ENCODE measurements around the gene IMPDH1. TPM values are rescaled to one million over a fixed set of nuclear protein-coding genes. Genes with fewer than 3 reads are reported as not detected.
A peak's percentile ranks its signal among the peaks of the same experiment; 100 is the strongest.

Gene IMPDH1
- total and polyA plus RNA-seq, 4 donors, result 25.9 to 136 (median 61.9) TPM

DNA sequence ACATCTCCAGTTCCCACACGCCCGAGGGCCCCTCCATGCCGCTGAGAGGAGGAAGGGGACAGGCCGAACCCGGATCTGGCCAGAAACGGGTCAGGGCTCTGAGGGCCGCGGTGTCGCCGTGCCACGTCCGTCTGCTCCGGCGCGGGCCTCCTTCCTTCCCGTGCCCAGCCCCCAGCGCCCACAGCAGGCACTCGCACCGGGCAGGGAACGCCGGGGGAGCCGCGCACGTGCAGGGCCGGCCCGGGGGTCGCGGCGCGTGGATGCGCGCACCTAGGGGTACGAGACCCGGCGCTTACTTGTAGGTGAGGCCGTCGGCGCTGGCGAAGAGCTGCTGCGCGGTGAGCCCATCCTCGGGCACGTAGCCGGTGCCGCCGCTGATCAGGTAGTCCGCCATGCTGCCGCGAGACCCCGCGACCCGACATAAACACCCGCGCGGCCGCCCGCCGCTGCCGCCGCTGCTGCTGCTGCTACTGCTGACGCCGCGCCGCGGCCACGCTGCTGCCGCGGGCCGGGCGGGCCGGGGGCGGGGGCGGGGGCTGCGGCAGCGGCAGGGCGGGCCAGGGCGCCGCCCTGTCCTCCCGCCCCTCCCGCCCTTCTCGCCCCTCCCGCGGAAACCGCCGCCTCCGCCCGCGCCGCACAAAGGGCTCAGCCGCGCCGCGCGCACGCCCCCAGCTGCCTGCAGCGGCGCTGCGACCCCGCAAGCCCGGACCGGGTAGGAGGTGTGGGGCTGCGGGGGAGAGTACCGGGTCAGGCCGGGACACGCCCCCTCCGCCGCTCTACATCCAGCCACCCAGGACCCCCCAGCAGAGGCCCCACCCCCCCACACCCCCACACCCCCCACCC, 4.1 kb downstream of the IMPDH1 start:
- DNase-seq (peak; percentile 66 to 79 (median 69)), ATAC-seq (ENCODE audit: insufficient read depth, low FRiP score) (no peak)
- H3K36me3 ChIP-seq (ENCODE audit: control insufficient read depth in 4 of 4, insufficient read depth in 4 of 4, low read length in 4 of 4), result peaks cover 0 to 12% (median 7%) of the 10 kb centered on the region in 4 donors
- peak overlapping the region in 1 of 2 donors; percentile 51 for H3K27ac ChIP-seq (ENCODE audit: low read depth in 1 of 2, low read length in 1 of 2)
- H3K4me1 ChIP-seq (ENCODE audit: control insufficient read depth in 5 of 5, insufficient read depth in 5 of 5, low read length in 5 of 5), result peaks cover 0 to 46% (median 22%) of the 10 kb centered on the region in 5 donors
- peak overlapping the region; percentile 71 for H3K4me3 ChIP-seq
- no peak overlapping the region for H3K9ac ChIP-seq (ENCODE audit: insufficient read depth in 1 of 2, low read length in 2 of 2)
- 0 to 1% methylated on average over 29 to 107 of the region's 107 CpGs for WGBS, 2 donors
- no peaks in the 10 kb centered on the region for H3K9me3 ChIP-seq (ENCODE audit: control insufficient read depth in 4 of 4, insufficient read depth in 3 of 4, low read length in 3 of 4)
- H3K27me3 ChIP-seq (ENCODE audit: control insufficient read depth in 3 of 3, insufficient read depth in 3 of 3, low read length in 2 of 3), result no peaks in the 10 kb centered on the region
- TF ChIP-seq, protein P1, sequence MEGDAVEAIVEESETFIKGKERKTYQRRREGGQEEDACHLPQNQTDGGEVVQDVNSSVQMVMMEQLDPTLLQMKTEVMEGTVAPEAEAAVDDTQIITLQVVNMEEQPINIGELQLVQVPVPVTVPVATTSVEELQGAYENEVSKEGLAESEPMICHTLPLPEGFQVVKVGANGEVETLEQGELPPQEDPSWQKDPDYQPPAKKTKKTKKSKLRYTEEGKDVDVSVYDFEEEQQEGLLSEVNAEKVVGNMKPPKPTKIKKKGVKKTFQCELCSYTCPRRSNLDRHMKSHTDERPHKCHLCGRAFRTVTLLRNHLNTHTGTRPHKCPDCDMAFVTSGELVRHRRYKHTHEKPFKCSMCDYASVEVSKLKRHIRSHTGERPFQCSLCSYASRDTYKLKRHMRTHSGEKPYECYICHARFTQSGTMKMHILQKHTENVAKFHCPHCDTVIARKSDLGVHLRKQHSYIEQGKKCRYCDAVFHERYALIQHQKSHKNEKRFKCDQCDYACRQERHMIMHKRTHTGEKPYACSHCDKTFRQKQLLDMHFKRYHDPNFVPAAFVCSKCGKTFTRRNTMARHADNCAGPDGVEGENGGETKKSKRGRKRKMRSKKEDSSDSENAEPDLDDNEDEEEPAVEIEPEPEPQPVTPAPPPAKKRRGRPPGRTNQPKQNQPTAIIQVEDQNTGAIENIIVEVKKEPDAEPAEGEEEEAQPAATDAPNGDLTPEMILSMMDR (IDR thresholded peaks at IDR 0.05; ENCODE audit: control extremely low read depth, extremely low read depth), result no peak

DNA sequence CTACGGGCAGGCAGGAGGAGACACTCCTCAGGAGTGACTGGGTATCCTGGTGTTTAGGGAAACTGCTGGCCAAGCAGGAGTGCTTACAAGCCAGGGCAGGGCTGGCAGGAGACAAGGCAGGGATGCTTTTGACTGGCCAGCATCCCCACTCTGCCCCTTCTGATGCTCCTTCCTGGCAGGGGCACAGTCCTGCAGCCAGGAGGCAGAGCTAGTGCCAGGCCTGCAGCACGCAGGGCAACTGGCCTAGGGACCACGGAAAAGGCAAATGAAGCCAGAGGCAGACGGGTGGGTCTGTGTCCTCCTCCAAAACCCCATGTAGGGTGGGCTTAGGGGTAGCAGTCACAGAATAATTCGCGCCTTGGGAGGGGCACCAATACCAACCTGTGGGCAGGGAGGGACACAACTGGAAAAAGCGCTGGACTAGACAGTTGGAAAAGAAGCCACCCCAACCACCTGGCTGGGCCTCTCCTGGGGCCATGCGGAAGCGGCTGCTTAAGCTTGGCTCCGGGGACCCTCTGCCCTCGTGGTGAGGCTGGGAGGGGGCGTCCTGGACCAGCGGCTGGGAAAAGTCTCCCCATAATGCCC, 4.8 kb downstream of the IMPDH1 start:
- H3K9me3 ChIP-seq (ENCODE audit: control insufficient read depth in 4 of 4, insufficient read depth in 3 of 4, low read length in 3 of 4), result no peaks in the 10 kb centered on the region
- WGBS, 2 donors, result 33 to 48% methylated on average over 12 to 13 of the region's 13 CpGs
- H3K4me3 ChIP-seq, result peak overlapping the region; percentile 71
- no peak for ATAC-seq (ENCODE audit: insufficient read depth, low FRiP score)
- no peak for DNase-seq
- H3K27me3 ChIP-seq (ENCODE audit: control insufficient read depth in 3 of 3, insufficient read depth in 3 of 3, low read length in 2 of 3), result no peaks in the 10 kb centered on the region
- H3K27ac ChIP-seq (ENCODE audit: low read depth in 1 of 2, low read length in 1 of 2), result peak overlapping the region in 1 of 2 donors; percentile 51
- TF ChIP-seq, protein P1 (IDR thresholded peaks at IDR 0.05; ENCODE audit: control extremely low read depth, extremely low read depth), result no peak
- H3K9ac ChIP-seq (ENCODE audit: insufficient read depth in 1 of 2, low read length in 2 of 2), result no peak overlapping the region
- peaks cover 0 to 46% (median 22%) of the 10 kb centered on the region in 5 donors for H3K4me1 ChIP-seq (ENCODE audit: control insufficient read depth in 5 of 5, insufficient read depth in 5 of 5, low read length in 5 of 5)
- H3K36me3 ChIP-seq (ENCODE audit: control insufficient read depth in 4 of 4, insufficient read depth in 4 of 4, low read length in 4 of 4), result peaks cover 0 to 18% (median 12%) of the 10 kb centered on the region in 4 donors

DNA sequence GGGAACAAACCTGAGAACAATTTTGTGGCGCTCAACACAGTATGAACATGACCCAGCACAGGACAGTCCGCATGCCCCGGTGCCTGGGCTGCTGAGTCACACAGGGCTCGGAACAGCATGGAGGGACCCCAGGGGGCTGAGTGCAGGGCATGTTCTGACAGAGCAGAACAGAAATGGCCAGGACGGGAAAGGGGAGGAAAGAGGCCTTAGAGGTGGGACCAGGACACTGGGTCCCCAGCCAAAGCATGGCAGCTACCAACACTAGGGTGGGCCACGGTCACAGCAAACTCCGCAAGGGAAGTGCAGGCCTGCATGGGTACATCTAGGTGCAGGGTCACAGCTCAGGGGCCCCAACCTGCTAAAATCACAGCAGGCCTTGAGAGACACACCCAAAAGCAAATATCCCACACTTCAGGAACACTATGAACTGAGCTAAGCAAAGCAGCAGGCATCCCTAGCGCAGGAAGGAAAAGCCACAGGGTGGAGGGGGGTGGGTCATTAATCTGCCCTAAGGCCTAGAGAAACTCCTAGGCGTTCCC, 5.6 kb downstream of the IMPDH1 start:
- no peak overlapping the region for H3K4me3 ChIP-seq
- H3K27ac ChIP-seq (ENCODE audit: low read depth in 1 of 2, low read length in 1 of 2), result no peak overlapping the region
- TF ChIP-seq, protein P1 (IDR thresholded peaks at IDR 0.05; ENCODE audit: control extremely low read depth, extremely low read depth), result no peak
- WGBS, 2 donors, result 76% methylated on average over 9 of the region's 9 CpGs
- H3K4me1 ChIP-seq (ENCODE audit: control insufficient read depth in 5 of 5, insufficient read depth in 5 of 5, low read length in 5 of 5), result peaks cover 0 to 43% (median 22%) of the 10 kb centered on the region in 5 donors
- H3K36me3 ChIP-seq (ENCODE audit: control insufficient read depth in 4 of 4, insufficient read depth in 4 of 4, low read length in 4 of 4), result peaks cover 0 to 21% (median 17%) of the 10 kb centered on the region in 4 donors
- no peaks in the 10 kb centered on the region for H3K27me3 ChIP-seq (ENCODE audit: control insufficient read depth in 3 of 3, insufficient read depth in 3 of 3, low read length in 2 of 3)
- DNase-seq (no peak), ATAC-seq (ENCODE audit: insufficient read depth, low FRiP score) (no peak)
- H3K9ac ChIP-seq (ENCODE audit: insufficient read depth in 1 of 2, low read length in 2 of 2), result no peak overlapping the region
- H3K9me3 ChIP-seq (ENCODE audit: control insufficient read depth in 4 of 4, insufficient read depth in 3 of 4, low read length in 3 of 4), result no peaks in the 10 kb centered on the region
